HL-60 (cell line): ENCODE results near the gene AMZ1.
A peak's percentile ranks its signal among the peaks of the same experiment; 100 is the strongest.

ENCODE experiments used
- DNase-seq, 2 experiments: peaks; one replicate each; pipeline ENCODE4 v3.0.0-alpha.2; 2010 to 2020; ENCODE audit warnings: low read depth in 1 of 2, low spot score in 1 of 2
- H3K27ac ChIP-seq: fragments of 250-450 bp; sonication (Bioruptor Pico); replicated peaks from 2 replicates; pipeline ENCODE4 v1.5.1; 2020; ENCODE audit warnings: mild to moderate bottlenecking, moderate library complexity
- H3K27me3 ChIP-seq: fragments of 250-450 bp; sonication (Bioruptor Pico); 2 replicates; pipeline ENCODE4 v1.5.1; 2021; ENCODE audit warnings: mild to moderate bottlenecking, moderate library complexity; ENCODE audit not compliant: insufficient read depth, poor library complexity, severe bottlenecking
- H3K4me3 ChIP-seq: replicated peaks from 2 replicates; pipeline ENCODE4 v1.5.1; 2011; ENCODE audit warnings: mild to moderate bottlenecking, control low read depth, low read length; ENCODE audit not compliant: insufficient read depth
- GABPA ChIP-seq: IDR thresholded peaks from 2 replicates; pipeline ENCODE4 v1.6.1; 2012; ENCODE audit warnings: low read depth
- POLR2AphosphoS5 ChIP-seq: IDR thresholded peaks from 2 replicates; pipeline ENCODE4 v1.6.1; 2012; ENCODE audit warnings: low read depth
- REST ChIP-seq: IDR thresholded peaks from 2 replicates; pipeline ENCODE4 v1.6.1; 2012; ENCODE audit warnings: low read depth; ENCODE audit not compliant: insufficient replicate concordance
- SPI1 ChIP-seq: IDR thresholded peaks from 2 replicates; pipeline ENCODE4 v1.6.1; 2012; ENCODE audit warnings: low read depth, mild to moderate bottlenecking, borderline replicate concordance
- TF ChIP-seq, protein P1 (sequence below): IDR thresholded peaks from one replicate; pipeline ENCODE4 v1.5.1; 2011; ENCODE audit warnings: low read length, control low read depth, inconsistent platforms; ENCODE audit not compliant: insufficient read depth

AMZ1 gene

DNA sequence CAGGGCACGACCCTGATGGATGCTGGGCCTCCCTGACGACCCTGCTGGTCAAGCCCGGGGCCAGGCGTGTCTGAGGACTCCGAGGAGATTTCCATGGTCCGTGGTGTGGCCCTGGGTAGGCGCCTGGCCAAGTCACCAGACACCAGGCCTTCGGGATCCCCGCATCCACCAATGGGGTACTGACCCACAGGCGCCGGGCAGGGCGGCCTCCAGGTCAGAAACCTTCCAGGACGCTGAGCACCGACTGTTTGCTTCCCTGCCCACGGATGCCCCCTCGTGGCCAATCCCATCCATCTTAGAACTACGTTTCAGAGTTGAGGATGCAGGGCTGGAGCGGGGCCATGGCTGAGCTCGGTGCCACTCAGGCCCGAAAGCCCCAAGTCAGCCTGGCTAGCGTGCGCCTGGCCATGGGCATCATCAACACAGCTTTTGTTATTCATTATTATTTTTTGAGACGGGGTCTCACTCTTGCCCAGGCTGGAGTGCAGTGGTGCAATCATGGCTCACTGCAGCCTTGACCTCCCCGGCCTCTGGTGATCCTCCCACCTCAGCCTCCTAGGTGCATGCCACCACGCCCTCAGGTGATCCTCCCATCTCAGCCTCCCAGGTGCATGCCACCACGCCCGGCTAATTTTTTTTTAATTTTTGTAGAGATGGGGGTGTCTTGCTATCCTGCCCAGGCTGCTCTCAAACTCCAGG is 7.1 kb upstream of the AMZ1 start:
- TF ChIP-seq POLR2AphosphoS5 (no peak), GABPA (no peak), SPI1 (no peak), REST (no peak)
- TF ChIP-seq, protein P1, sequence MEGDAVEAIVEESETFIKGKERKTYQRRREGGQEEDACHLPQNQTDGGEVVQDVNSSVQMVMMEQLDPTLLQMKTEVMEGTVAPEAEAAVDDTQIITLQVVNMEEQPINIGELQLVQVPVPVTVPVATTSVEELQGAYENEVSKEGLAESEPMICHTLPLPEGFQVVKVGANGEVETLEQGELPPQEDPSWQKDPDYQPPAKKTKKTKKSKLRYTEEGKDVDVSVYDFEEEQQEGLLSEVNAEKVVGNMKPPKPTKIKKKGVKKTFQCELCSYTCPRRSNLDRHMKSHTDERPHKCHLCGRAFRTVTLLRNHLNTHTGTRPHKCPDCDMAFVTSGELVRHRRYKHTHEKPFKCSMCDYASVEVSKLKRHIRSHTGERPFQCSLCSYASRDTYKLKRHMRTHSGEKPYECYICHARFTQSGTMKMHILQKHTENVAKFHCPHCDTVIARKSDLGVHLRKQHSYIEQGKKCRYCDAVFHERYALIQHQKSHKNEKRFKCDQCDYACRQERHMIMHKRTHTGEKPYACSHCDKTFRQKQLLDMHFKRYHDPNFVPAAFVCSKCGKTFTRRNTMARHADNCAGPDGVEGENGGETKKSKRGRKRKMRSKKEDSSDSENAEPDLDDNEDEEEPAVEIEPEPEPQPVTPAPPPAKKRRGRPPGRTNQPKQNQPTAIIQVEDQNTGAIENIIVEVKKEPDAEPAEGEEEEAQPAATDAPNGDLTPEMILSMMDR = no peak
- no peak overlapping the region for H3K4me3 ChIP-seq
- H3K27me3 ChIP-seq = no peaks in the 10 kb centered on the region
- peak; percentile 53 to 68 for DNase-seq
- H3K27ac ChIP-seq = no peak overlapping the region

GRCh38 chr7:2681929-2682799 is 5.8 kb upstream of the AMZ1 start:
- Histone ChIP-seq H3K4me3 (no peak overlapping the region), H3K27me3 (peaks cover 7% of the 10 kb centered on the region), H3K27ac (no peak overlapping the region)
- TF ChIP-seq SPI1 (no peak), GABPA (no peak), POLR2AphosphoS5 (no peak)
- DNase-seq = no peak

GRCh38 chr7:2684501-2684900 is 3.5 kb upstream of the AMZ1 start:
- DNase-seq = no peak
- peaks cover 26% of the 10 kb centered on the region for H3K27me3 ChIP-seq
- no peak overlapping the region for H3K27ac ChIP-seq
- no peak for TF ChIP-seq POLR2AphosphoS5
- TF ChIP-seq SPI1 = no peak
- no peak for TF ChIP-seq GABPA
- TF ChIP-seq, protein P1 = no peak
- no peak for TF ChIP-seq REST
- H3K4me3 ChIP-seq = no peak overlapping the region

DNA sequence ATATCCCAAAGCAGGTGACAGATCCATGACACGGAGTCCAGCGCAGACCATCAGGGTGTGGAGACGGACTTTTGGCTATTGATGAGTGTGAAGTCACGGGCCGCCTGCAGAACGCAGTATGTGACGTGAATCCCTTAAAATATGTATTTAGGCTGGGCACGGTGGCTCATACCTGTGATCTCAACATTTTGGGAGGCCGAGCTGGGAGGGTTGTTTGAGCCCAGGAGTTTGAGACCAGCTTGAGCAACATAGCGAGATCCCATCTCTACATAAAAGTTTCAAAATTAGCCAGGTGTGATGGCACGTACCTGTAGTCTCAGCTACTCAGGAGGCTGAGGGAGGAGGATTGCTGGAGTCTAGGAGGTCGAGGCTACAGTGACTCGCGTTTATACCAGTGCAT is 1.9 kb upstream of the AMZ1 start:
- TF ChIP-seq REST (no peak), GABPA (no peak), SPI1 (no peak), POLR2AphosphoS5 (no peak)
- TF ChIP-seq, protein P1 = no peak
- Histone ChIP-seq H3K27ac (no peak overlapping the region), H3K27me3 (peaks cover 36% of the 10 kb centered on the region), H3K4me3 (no peak overlapping the region)
- DNase-seq = no peak
